NCI-H128 (cell line): ENCODE measurements around the gene CATSPER3.

Experiments used
- DNase-seq: peaks from one replicate; lab custom pipeline; 2025; ENCODE audit not compliant: unreplicated experiment; lab: John Stamatoyannopoulos, UW

The CATSPER3 gene

DNA sequence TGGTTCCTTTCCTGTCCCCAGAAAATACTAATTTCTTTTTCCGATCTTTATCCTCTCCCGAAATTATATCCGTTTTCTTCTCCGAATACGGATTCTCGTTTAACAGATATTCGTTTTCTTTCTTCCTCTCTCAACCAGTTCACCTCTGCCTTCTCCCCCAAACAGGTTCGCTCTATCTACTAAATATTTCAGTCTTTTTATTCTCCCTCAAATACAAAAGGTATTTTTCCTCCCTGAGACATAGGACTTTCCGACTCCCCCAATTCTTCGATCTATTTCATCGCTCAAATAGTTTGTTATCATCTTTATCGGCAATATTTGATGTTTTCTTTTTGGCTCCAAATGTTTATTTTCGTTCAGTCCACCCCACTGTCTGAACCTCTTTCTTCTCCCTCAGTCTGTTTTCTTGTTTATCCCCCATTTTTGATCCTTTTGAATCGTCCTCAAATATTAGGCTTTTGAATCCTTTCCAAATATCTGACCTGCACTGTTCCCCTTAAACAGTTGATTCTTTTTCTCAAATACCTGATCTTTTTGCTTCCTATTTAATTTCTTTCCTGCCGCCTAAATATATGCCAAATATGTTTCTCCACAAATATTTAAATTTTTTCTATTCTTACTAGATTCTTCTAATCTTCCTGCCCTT, 61.9 kb downstream of the CATSPER3 start:
- no peak for DNase-seq

DNA sequence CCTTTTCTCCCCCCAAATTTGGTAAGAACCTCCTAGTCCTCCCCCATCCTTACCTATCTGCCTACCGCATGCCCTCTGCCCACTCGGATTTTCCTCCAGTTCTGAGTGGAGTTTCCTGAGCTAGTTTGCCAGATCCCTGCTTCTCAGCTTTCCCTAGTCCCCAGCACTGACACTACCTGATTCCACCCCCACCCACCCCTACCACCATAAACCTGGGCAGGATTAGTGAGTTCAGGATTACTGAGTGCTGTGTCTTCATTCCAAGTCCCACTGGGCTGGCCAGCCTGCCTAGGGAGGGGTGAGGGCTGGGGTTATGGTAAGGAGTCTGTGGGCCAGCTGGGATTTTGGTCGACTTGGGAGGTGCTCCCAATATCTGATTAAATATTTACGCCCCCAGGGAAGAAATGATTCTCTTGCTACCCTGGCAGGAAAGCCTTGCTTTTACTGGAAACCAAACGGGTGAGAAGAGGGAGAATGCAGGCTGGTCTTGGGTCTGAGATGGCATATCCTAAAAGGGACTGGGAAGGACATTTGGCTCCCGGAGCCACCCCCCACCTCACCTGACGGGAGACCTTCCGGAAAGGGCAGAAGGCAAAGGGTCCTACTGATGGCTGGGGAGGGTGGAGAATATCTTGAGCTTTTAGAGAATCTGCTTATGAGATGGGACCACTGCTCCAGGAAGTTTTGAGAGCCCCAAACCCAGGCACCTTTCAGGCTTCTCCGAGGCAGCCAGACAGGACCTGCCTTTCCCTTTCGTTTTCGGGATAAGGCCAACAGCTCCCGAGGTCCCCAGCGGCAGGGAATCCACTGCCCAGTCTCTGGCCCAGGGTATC, 62.6 kb downstream of the CATSPER3 start:
- DNase-seq: no peak

DNA sequence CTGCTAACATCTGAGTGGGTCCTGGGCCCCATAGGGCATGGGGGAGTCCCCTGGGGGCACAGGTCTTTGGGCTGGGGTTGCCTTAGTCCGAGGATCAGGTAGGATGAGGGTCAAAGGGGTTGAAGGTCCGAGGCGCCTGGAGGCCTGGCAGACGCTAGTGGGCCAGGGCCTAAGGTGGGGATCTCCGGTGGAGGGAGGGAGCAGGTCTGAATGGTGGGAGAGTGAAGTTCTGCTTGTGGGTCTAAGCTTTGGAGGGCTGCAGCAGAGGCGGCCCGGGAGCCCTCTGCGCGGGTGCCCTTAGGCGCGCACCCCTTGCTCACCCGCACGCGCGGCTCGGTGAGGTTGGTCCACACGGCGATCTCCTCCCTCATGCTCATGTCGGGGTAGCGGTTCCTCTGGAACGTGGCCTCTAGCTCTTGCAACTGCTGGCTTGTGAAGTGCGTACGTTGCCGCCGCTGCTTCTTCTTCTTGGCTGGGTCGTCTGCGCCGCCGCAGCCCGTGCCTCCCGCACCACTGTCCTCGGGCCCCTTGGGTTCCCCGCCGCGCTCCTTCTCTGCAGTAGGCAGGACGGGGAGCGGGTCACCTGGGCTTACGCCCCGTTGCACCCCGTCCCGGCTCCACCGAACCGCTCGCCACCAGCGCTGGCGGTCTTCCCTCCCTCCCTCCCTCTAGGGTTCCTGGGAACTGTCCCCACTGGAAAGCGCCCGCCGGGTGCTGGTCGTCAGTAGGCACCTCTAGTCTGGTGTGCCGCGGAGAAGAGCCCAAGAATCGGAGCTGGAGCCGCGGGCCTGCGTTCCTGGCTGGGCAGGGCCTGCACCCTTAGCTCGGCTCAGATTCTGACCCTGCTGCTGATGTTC, 63.5 kb downstream of the CATSPER3 start:
- no peak for DNase-seq

GRCh38 chr5:135031813-135032694, 64.3 kb downstream of the CATSPER3 start:
- DNase-seq: no peak

DNA sequence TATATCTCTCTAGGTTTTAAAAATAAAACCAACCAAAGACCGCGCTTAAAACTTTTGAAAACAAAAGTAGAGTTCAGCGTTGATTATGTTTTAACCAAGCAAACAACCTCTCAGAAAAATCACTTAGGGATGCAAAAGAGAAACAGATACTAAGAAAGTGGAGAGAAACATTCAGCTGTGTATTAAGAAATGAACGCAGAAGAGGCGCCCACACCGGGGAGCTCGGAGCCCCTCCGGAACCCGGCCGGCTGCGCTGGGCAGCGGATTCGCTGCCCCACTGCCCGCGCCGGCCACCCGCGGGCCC, 64.9 kb downstream of the CATSPER3 start:
- no peak for DNase-seq

DNA sequence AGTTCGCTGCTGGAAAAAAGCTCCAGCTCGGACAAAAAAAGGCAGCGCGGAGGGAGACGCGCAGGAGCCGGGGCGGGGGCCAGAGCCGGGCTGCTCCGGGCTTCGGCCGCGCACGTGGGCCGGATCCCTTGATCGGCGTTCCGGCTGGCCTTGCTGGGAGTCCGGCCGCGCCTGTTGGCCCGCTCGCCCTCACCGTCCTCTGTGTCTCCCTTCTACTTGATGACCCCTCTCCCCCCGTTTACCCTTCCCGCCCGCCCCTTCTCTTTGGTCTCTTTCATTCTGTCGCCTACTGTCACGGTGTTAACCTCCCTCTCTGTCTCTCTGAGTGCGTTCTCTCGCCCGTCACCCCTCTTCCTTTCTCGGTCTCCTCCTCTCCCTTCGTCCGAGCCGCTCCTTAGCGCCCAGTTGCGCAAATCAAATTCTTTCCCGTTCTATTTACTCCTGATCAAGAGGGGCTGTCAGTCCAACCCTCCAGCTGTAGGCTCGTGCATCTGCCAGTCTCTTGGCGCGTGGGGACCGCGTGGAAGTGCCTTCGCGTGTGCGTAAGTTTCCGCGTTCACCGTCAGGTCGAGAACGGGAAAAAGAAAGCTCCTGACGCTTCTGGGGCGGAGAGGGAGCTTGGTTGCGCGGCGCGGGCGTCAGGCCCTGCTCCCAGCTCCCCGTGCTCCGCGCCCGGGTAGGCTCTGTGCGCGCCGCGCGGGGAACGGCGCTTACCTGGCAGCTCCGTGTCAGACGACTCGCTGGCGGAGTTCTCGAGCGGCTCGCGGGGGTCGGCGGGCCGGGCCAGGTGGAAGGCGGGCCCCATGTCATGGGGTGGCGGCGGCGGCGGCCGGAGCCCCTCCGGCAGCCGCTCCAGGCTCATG, 65.5 kb downstream of the CATSPER3 start:
- DNase-seq: no peak

DNA sequence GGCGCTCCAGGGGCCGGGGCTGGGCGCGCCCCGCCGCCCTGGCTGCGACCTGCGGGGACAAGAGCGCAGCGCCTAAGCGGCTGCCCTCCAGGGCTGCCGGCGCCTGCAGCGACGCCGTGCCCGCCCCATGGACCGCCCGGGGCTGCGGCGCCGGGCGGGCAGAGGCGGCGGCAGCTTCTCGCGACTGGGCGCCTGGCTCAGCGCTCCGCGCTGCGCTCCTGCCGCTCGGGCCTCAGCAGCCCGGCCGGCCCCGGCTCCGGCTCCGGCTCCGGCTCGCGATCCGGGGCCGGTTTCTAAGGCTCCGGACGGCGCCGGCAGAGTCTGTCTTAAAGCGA, 66.2 kb downstream of the CATSPER3 start, which contains the start of gene PITX1:
Gene PITX1 (minus strand): TSS at position 328 of the 335 bp plus-strand sequence. CDS start 347 bp downstream, outside the sequence.
- no peak for DNase-seq

- DNase-seq: no peak
These were observed 66.7 kb downstream of the CATSPER3 start for GRCh38 chr5:135034236-135034962.

GRCh38 chr5:135034963-135035677, 67.4 kb downstream of the CATSPER3 start:
- DNase-seq: no peak

DNA sequence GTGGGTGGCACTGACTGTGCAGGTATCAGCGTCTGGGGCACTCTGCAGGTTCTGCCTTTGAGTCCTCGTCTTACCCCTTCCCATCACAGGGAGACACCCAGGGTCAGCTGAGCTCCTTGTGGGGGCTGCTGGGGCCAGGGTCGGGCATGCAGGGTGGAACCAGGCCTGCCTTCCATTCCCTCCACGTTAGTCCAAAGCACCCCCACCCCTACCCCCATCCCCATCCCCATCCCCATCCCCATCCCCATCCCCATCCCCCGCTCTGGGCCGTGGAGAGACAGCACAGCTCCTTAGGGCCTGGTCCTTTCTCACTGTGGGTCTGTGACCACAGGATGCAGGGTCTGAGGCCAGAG, 67.9 kb downstream of the CATSPER3 start:
- no peak for DNase-seq

DNA sequence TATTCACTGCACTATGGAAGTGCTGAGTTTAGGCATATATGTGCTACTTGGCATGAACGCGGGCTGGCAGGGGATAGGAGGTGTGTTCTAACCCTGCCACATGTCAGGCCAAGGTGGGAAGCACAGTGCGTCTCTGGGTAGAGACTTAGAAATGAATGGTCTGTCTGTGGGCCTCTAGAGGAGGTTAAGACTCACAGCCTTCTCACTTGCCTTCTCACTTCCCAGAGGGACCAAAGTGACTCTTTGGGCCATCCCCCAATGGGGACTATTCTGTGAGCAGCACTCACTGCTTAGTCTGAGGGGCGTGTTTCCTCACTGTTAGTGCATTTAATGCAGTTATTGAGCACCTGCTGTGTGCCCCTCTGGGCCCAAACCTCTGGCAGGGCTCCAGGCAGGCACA, 68.7 kb downstream of the CATSPER3 start:
- no peak for DNase-seq

GRCh38 chr5:135037519-135038204, 70.0 kb downstream of the CATSPER3 start:
- DNase-seq: no peak

DNA sequence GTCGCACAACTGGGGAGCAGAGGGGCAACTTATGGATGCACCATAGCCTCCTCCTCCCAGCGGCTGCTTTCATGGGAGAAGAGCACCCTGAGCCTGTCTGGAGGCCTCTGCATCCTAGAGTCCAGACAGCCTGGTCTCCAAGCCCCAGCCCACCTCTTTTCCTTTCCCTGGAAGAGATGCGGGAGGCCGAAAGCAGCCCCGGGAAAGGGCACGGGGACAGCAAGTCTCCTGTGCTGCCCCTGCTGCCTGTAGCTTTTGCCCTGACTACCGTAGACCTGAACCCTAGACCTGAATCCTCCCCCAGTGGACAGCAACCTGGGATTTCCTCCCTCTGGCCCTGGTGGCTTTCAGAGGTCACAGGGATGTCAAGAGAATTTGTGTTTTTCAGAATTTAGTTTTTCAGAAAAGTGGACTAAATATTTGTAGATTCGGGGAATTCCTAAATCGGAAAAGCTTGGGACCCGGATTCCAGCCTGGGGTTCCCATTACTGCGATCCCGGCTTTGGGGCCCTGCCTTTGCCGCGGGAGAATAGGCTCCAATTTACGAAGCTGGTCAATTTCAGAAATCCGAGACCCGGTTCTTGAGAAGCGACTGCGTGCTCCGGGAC, 70.6 kb downstream of the CATSPER3 start:
- DNase-seq: no peak

- DNase-seq: no peak
These were observed 71.1 kb downstream of the CATSPER3 start for GRCh38 chr5:135038813-135039270.

DNA sequence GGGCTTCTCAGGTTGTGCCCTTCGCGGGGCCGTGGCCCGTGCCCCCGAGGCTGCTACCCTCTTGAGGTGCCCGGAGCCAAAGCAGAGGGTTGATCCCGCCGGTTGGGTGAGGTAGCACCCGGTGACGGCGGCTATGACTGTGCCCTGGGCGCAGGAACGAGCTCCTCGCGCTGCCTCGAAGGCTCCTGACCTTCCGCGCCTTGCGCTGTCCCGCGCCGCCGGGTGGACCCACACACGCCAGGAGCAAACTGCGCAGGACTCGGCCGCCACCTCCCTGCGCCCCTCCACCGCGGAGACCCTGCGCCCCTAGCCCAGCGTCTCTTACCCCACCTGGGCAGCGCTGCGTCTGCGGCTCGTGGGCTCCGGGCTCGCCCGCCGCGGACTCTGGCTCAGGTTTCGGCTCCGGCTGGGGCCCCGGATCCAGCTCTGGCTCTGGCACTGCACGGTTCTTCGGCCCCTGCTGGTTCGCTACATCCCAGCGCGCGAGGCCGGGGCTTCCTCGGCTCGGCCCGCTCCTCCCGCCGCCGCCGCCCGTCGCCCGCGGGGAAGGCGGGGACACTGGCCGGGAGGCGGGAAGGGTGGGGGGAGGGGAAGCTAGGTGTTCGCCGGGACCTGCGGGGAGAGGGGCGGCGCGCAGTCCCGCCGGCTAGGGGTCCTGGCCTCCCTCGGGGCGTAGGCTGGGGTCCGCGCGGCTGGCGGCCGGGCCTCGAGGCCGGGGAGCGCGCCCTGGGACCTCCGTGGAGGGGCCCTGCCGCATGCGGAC, 71.7 kb downstream of the CATSPER3 start:
- no peak for DNase-seq

DNA sequence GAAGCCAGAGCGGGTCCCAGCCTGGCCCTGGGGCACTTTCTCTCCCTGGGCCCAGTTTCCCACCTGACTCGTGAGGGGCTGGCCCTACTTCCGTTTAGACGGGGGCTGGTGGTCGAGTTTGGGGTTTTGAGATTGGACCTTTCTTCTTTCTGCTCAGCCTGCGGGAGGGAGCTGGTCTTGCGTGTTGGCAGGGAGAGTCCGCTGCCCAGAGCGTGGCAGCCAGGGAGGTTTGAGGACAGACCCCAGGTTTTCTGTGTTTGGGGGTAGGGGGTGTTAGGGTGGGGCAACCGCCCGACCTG, 72.3 kb downstream of the CATSPER3 start:
- DNase-seq: no peak
